Colonic mucosa (tissue), 4 donors: ENCODE measurements around the gene AUTS2. TPM values are rescaled to one million over a fixed set of nuclear protein-coding genes. Genes with fewer than 3 reads are reported as not detected.

Experiments used
- DNase-seq: peaks from one replicate; pipeline ENCODE4 v3.0.0-alpha.2; 2020
- H3K27ac ChIP-seq: fragments of 200-600 bp; one replicate; pipeline ENCODE4 v1.8.0; 2021
- H3K27me3 ChIP-seq: fragments of 200-600 bp; one replicate; pipeline ENCODE4 v1.8.0; 2021
- H3K36me3 ChIP-seq: fragments of 200-600 bp; one replicate; pipeline ENCODE4 v1.8.0; 2021
- H3K4me1 ChIP-seq: fragments of 200-600 bp; one replicate; pipeline ENCODE4 v1.8.0; 2021; ENCODE audit warnings: mild to moderate bottlenecking
- H3K4me3 ChIP-seq: fragments of 200-600 bp; one replicate; pipeline ENCODE4 v1.8.0; 2021
- H3K9ac ChIP-seq, 2 donors: one replicate each; pipeline ENCODE4 v1.7.0; 2013; ENCODE audit warnings: control low read depth in 2 of 2, low read depth in 2 of 2, low read length in 2 of 2
- H3K9me3 ChIP-seq: fragments of 200-600 bp; one replicate; pipeline ENCODE4 v1.8.0; 2021
- intact Hi-C: fragments of 100-400 bp; cut with DNase I; formaldehyde crosslinking; loops from one replicate; pipeline ENCODE4 v1.14.1; 2022
- total RNA-seq, 2 donors: library from RNA; stranded (reverse); fragmentation: NEBNext Ultra II Directional in 1 of 2; extraction: Animal tissue kit (Norgen Biotek cat#: 25700) in 1 of 2; gene quantifications; one replicate each; pipeline ENCODE4 v1.2.1, GENCODE V29; 2021
- TF ChIP-seq, protein P1 (sequence below): fragments of 200-600 bp; IDR thresholded peaks from one replicate; pipeline ENCODE4 v1.8.0; 2022; ENCODE audit warnings: antibody characterized with exemption, mild to moderate bottlenecking
- donor health status: healthy.
- donor health status: DM: no; HTN: no; CAD: no.
- donor health status: DM: no; HTN: no; CAD: no.

The AUTS2 gene
- total RNA-seq, 2 donors from 2014 or later, result 39.8 to 42.3 TPM

DNA sequence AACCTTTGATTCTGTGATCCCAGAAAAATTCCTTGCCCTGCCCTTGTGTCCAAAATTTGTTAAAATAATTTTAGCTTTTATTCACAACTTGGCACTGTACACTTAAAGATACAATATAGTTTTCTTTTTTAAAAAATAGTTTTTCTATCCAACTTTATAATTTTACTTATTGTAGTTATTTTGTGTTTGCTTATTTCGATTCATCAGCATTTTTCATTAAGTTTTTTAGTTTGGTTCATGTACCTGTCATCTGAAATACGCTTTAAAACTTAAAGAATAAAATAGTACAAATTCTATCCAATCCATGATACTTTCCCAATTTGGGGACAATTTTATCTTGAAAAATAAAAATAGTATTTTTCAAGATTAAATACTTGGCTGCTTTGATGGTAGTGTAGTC is 514.8 kb downstream of the AUTS2 start:
- TF ChIP-seq, protein P1, sequence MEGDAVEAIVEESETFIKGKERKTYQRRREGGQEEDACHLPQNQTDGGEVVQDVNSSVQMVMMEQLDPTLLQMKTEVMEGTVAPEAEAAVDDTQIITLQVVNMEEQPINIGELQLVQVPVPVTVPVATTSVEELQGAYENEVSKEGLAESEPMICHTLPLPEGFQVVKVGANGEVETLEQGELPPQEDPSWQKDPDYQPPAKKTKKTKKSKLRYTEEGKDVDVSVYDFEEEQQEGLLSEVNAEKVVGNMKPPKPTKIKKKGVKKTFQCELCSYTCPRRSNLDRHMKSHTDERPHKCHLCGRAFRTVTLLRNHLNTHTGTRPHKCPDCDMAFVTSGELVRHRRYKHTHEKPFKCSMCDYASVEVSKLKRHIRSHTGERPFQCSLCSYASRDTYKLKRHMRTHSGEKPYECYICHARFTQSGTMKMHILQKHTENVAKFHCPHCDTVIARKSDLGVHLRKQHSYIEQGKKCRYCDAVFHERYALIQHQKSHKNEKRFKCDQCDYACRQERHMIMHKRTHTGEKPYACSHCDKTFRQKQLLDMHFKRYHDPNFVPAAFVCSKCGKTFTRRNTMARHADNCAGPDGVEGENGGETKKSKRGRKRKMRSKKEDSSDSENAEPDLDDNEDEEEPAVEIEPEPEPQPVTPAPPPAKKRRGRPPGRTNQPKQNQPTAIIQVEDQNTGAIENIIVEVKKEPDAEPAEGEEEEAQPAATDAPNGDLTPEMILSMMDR, result no peak
- no peaks in the 10 kb centered on the region for H3K9me3 ChIP-seq
- H3K27ac ChIP-seq, result no peak overlapping the region
- DNase-seq, result no peak
- no peak overlapping the region for H3K9ac ChIP-seq
- H3K36me3 ChIP-seq, result no peaks in the 10 kb centered on the region
- no peaks in the 10 kb centered on the region for H3K27me3 ChIP-seq
- intact Hi-C loops, result no loop called here
- no peak overlapping the region for H3K4me3 ChIP-seq
- no peaks in the 10 kb centered on the region for H3K4me1 ChIP-seq

DNA sequence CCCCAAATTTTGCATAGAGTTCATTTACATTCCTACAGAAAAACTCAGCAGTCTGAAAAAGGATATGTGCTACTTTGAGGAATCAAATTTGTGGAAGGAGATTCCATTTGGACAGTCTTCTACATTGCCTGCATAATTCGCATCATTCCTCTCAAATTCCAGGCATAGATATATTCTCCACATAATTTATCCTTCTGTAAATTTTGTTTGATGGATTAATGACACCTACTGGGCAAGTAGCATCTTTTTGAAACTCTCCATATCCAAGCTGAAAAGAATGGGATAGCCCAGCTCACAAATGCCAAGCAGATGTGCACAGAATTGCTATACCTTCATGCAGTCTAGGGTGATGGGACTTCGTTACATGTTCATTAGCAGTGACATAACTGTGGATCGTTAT is 515.3 kb downstream of the AUTS2 start:
- DNase-seq, result no peak
- Histone ChIP-seq H3K9ac (no peak overlapping the region), H3K27me3 (no peaks in the 10 kb centered on the region), H3K4me1 (no peaks in the 10 kb centered on the region), H3K27ac (no peak overlapping the region), H3K36me3 (no peaks in the 10 kb centered on the region), H3K9me3 (no peaks in the 10 kb centered on the region), H3K4me3 (no peak overlapping the region)
- intact Hi-C loops, result no loop called here
- TF ChIP-seq, protein P1, result no peak

DNA sequence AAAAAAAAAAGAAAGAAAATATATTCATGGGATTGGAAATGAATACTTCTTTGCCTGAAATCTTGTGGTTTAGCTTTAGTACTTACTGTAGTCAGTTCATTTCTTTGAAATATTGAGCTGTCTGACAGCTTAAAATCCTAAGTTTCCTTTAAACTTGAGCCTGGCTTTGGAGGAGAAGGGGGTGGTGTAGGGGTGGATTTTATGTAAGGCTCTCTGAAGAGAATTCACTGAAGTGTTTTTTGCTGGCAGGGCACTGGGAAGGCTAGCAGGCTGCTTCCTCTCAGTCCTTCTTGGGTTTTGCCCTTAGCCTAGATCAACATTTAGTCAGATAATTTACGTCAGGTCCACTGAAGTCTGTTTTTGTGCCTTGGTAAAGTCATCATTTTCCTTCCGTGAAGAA is 516.5 kb downstream of the AUTS2 start:
- Histone ChIP-seq H3K4me3 (no peak overlapping the region), H3K27me3 (no peaks in the 10 kb centered on the region), H3K9me3 (no peaks in the 10 kb centered on the region), H3K36me3 (no peaks in the 10 kb centered on the region), H3K4me1 (no peaks in the 10 kb centered on the region), H3K27ac (no peak overlapping the region), H3K9ac (no peak overlapping the region)
- TF ChIP-seq, protein P1, result no peak
- no peak for DNase-seq
- intact Hi-C loops, result no loop called here

DNA sequence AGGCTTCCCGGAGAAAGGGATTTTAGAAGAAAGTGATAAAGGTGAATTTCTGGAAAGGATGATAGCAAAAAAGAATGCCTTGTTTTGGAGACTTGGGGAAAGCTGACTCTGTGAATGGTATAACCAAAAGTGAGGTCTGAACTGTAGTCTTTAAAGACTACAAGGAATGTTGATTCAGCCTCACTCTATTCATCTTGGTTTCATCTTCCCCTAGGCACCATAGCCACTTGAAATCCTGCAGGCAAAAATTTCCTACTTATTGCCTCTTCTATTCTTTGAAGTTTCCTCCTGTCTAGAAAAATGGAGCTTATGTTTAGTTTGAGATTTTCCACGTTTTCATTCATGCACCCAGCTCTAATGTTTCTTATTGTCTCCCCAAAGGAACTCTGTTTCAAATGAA is 518.0 kb downstream of the AUTS2 start:
- Histone ChIP-seq H3K27ac (no peak overlapping the region), H3K4me1 (no peaks in the 10 kb centered on the region), H3K4me3 (no peak overlapping the region), H3K36me3 (no peaks in the 10 kb centered on the region), H3K9me3 (no peaks in the 10 kb centered on the region), H3K27me3 (no peaks in the 10 kb centered on the region), H3K9ac (no peak overlapping the region)
- no peak for DNase-seq
- intact Hi-C loops, result no loop called here
- TF ChIP-seq, protein P1, result no peak

DNA sequence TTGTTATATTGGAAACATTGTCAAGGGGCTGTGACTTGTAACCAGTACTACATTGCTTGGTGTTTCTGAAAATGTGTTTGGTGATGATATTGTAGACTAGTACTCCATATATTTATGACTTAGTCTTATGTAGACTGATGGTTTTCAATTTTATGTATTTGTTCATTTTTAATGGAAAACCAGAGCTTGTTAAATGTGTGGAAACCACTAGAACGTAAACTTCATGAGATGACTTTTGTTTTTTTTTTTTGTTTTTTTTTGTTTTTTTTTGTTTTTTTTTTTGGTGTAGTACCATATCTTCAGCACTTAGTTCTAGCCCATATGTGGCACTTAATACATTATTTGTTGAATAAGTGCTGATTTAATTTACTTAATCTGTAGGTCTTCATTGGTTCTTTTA is 518.6 kb downstream of the AUTS2 start:
- intact Hi-C loops, result no loop called here
- TF ChIP-seq, protein P1, result no peak
- no peaks in the 10 kb centered on the region for H3K27me3 ChIP-seq

DNA sequence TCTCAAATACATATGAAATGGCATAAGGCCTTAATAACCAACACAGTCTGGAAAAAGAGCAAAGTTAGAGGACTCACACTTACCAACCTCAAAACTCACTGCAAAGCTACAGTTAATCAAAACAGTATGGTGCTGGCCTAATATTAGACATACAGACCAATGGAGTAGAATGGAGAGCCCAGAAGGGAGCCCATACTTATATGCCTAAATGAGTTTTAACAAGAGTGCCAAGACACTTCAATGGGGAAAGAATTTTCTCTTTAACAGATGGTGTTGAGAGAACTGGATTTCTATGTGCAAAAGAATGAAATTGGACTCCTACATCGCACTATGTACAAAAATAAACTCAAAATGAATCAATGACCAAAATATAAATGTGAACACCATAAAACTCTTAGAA is 522.6 kb downstream of the AUTS2 start:
- no peak for DNase-seq
- Histone ChIP-seq H3K36me3 (no peaks in the 10 kb centered on the region), H3K4me3 (no peak overlapping the region), H3K27me3 (no peaks in the 10 kb centered on the region), H3K27ac (no peak overlapping the region), H3K4me1 (no peaks in the 10 kb centered on the region), H3K9me3 (no peaks in the 10 kb centered on the region), H3K9ac (no peak overlapping the region)
- intact Hi-C loops, result no loop called here
- TF ChIP-seq, protein P1, result no peak

More for the DNA sequence above, 518.6 kb downstream of the AUTS2 start:
- Histone ChIP-seq H3K27ac (no peak overlapping the region), H3K9ac (no peak overlapping the region), H3K36me3 (no peaks in the 10 kb centered on the region), H3K4me3 (no peak overlapping the region), H3K4me1 (no peaks in the 10 kb centered on the region), H3K9me3 (no peaks in the 10 kb centered on the region)
- no peak for DNase-seq
